ENCODE data around the gene LPCAT2.

The LPCAT2 gene

GRCh38 chr16:55481023-55481422, 27.8 kb upstream of the LPCAT2 start:
- no peak for ATAC-seq

- no peak for ATAC-seq
Measured at GRCh38 chr16:55482056-55482455, 26.8 kb upstream of the LPCAT2 start.

GRCh38 chr16:55487048-55487803, 21.6 kb upstream of the LPCAT2 start:
- no peak for ATAC-seq

GRCh38 chr16:55488306-55488705, 20.6 kb upstream of the LPCAT2 start:
- ATAC-seq, result no peak

- no peak for ATAC-seq
Measured at GRCh38 chr16:55489119-55489955, 19.5 kb upstream of the LPCAT2 start.

- no peak for ATAC-seq
Measured at GRCh38 chr16:55489956-55490265, 19.0 kb upstream of the LPCAT2 start.

GRCh38 chr16:55490301-55490700, 18.6 kb upstream of the LPCAT2 start:
- ATAC-seq, result no peak

GRCh38 chr16:55491691-55492090, 17.2 kb upstream of the LPCAT2 start:
- no peak for ATAC-seq

GRCh38 chr16:55492756-55493380, 16.0 kb upstream of the LPCAT2 start:
- no peak for ATAC-seq

- ATAC-seq, result no peak
Measured at GRCh38 chr16:55494994-55495421, 13.9 kb upstream of the LPCAT2 start.

- no peak for ATAC-seq
Measured at GRCh38 chr16:55495616-55496289, 13.1 kb upstream of the LPCAT2 start.

- ATAC-seq, result no peak
Measured at GRCh38 chr16:55496509-55497145, 12.2 kb upstream of the LPCAT2 start.

GRCh38 chr16:55497558-55497957, 11.3 kb upstream of the LPCAT2 start:
- no peak for ATAC-seq

- no peak for ATAC-seq
Measured at GRCh38 chr16:55498101-55498500, 10.8 kb upstream of the LPCAT2 start.

GRCh38 chr16:55499281-55499680, 9.6 kb upstream of the LPCAT2 start:
- no peak for ATAC-seq

GRCh38 chr16:55499951-55500529, 8.8 kb upstream of the LPCAT2 start:
- no peak for ATAC-seq

- ATAC-seq, result no peak
Measured at GRCh38 chr16:55500530-55501011, 8.3 kb upstream of the LPCAT2 start.

GRCh38 chr16:55501549-55502322, 7.1 kb upstream of the LPCAT2 start:
- no peak for ATAC-seq

- no peak for ATAC-seq
Measured at GRCh38 chr16:55502801-55503366, 6.0 kb upstream of the LPCAT2 start.

- no peak for ATAC-seq
Measured at GRCh38 chr16:55503726-55504550, 4.9 kb upstream of the LPCAT2 start.

All from activated CD4-positive, CD25-positive, alpha-beta regulatory T cell treated with anti-CD3 and anti-CD28 coated beads, Interleukin-2, amount 50 U/mL, for 24 hours (primary cell).